ENCODE results near the gene C16orf89.

DNA sequence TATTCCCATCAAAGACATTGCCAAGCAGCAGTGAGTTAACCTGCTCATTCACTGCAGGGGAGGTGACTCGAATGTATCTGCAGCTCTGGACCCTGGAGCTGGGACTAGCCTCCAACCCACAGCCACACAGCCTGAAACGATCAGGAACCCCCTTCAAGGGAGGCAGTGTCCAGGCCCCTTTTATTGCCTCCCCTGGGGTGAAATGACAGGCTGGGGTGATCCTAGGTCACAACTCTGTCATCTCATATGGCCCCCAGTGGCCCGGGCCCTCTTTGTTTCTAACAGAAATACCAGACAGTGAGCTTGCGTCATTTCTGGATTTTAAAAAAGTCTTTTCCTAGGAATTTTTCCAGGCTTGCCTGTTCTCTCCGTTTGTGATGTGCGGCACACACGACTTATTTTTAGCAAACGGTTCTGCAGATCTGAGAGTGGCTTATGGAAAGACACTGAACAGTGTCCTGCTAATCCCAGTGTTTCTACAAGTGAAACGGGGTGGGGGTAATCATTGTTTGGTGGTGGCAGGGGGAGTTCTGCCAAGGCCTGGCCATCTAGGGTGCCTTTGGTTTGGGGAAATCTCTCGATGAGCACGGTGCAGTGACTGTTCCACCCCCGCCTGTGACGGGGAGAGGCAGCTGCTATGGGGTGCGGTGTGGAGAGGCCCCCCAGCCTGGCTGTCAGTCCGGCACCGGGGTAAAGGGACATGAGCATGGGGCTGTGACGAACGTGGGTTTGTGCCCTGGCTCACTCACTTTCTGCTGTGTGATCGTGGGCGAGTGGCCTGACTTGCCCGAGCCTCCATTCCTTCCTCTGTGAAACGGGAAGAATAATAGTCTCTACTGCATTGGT is 59.2 kb downstream of the C16orf89 start:
- TF ChIP-seq RELA (CRISPR knock-in tag; IDR thresholded peaks at IDR 0.05; ENCODE audit: borderline replicate concordance) = no peak
- TF ChIP-seq NFYB (CRISPR knock-in tag; conservative IDR thresholded peaks at IDR 0.05; ENCODE audit: low read depth) = no peak
- TF ChIP-seq NFATC4 (CRISPR knock-in tag; IDR thresholded peaks at IDR 0.05) = no peak
- TF ChIP-seq HMGA2 (CRISPR knock-in tag; IDR thresholded peaks at IDR 0.05) = no peak
- TF ChIP-seq MAX (CRISPR knock-in tag; IDR thresholded peaks at IDR 0.05) = no peak
- TF ChIP-seq, protein P1, sequence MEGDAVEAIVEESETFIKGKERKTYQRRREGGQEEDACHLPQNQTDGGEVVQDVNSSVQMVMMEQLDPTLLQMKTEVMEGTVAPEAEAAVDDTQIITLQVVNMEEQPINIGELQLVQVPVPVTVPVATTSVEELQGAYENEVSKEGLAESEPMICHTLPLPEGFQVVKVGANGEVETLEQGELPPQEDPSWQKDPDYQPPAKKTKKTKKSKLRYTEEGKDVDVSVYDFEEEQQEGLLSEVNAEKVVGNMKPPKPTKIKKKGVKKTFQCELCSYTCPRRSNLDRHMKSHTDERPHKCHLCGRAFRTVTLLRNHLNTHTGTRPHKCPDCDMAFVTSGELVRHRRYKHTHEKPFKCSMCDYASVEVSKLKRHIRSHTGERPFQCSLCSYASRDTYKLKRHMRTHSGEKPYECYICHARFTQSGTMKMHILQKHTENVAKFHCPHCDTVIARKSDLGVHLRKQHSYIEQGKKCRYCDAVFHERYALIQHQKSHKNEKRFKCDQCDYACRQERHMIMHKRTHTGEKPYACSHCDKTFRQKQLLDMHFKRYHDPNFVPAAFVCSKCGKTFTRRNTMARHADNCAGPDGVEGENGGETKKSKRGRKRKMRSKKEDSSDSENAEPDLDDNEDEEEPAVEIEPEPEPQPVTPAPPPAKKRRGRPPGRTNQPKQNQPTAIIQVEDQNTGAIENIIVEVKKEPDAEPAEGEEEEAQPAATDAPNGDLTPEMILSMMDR (IDR thresholded peaks at IDR 0.05) = no peak
- TF ChIP-seq, protein P2, sequence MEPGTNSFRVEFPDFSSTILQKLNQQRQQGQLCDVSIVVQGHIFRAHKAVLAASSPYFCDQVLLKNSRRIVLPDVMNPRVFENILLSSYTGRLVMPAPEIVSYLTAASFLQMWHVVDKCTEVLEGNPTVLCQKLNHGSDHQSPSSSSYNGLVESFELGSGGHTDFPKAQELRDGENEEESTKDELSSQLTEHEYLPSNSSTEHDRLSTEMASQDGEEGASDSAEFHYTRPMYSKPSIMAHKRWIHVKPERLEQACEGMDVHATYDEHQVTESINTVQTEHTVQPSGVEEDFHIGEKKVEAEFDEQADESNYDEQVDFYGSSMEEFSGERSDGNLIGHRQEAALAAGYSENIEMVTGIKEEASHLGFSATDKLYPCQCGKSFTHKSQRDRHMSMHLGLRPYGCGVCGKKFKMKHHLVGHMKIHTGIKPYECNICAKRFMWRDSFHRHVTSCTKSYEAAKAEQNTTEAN (CRISPR knock-in tag; IDR thresholded peaks at IDR 0.05) = no peak

Data from WTC11 (cell line).